ENCODE measurements around the gene ADH6.
"Not testable (repeated sequence)": the region's sequence is repeated elsewhere in the genome, so short reads cannot be mapped to it uniquely, and the experiment has no call there.

ADH6 gene

DNA sequence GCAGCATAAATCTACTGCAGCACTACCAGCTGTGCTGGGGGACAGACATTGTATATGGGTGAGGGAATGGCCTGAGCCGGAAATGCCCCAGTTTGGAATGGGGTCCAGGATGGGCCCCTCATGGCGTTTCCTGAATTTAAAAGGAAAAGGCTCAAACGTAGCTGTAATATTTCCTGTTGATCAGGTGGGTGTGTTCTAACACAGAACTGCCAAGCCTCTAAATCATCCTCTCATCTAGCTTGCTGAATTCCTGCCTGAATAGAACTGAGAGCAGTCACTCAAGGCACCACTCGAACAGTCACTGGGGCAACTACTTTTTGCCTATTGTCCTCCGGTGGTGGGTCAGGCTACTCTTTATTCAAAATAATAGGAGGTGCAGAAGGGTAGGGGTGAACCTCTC is 28.7 kb downstream of the ADH6 start:
- no peak for DNase-seq

DNA sequence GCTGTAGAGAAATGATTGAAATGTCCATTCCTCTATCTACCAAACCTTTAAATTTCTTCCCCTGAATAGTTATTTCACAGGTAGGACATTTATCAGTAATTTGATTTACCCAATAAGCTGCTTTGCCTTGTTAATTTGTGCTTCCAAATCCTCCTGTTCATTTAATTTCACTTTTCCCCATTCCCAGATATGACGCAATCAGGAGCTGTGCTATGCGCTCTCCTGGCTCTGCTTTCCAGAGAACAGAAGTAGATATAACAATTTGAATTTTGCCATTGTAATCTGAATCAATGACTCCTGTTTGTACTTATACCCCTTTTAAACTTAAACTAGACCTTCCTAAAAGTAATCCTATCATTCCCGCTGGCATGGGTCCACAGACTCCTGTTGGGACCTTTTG is 29.1 kb downstream of the ADH6 start:
- not testable (repeated sequence) for DNase-seq

DNA sequence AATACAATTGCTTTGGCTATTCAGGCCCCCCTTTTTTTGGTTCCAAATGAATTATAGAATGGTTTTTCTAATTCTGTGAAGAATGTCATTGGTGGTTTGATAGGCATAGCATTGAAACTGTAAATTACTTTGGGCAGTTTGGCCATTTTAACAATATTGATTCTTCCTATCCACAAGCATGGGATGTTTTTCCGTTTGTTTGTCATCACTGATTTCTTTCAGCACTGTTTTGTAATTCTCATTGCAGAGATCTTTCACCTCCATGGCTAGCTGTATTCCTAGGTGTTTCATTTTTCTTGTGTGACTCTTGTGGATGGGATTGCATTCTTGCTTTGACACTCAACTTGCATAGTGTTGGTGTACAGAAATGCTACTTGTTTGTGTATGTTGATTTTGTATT is 33.0 kb downstream of the ADH6 start:
- DNase-seq = no peak

DNA sequence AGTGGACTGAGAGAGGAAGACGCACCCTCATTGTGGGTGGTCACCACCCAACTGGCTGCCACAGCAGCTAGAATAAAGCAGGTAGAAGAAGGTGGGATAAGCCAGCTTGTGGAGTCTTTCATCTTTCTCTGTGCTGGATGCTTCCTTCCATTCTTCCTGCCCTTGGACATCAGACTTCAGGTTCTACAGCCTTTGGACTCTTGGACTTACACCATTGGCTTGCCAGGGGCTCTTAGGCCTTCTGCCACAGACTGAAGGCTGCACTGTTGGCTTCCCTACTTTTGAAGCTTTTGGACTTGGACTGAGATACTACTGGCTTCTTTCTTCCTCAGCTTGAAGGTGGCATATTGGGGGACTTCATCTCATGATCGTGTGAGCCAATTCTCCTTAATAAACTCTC is 33.5 kb downstream of the ADH6 start:
- DNase-seq = no peak

DNA sequence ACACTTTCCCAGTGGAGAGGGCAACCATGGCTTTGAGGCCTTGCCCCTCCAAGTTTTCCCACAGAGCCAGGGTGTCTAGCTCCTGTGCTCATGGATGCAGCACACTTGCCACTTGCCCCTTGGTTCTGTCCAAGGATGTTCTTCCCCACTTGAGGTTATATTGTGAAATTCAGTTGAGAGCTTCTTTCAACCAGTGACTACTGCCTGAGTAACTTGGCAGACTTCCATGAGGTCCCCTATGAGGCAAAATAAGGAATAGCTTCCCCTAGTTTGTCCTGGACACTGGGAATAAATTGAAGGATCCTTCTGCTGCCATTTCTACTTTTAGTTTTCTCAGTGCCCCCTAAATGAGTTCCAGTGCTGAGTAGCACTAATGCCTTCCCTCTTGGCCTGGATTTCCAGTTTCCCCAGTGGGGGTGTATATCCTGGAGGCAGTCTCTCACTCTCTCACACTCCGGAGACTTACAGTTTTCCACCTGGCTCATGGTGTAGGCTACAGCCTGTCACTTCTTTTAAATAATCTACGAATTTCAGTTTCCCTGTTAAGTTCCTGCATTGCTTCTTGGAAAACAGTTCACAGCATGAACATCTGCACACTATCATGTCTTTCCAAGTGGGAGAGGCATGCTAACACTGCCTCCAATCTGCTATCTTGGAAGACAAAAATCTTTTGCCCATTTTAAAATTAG is 38.5 kb downstream of the ADH6 start:
- DNase-seq = no peak

DNA sequence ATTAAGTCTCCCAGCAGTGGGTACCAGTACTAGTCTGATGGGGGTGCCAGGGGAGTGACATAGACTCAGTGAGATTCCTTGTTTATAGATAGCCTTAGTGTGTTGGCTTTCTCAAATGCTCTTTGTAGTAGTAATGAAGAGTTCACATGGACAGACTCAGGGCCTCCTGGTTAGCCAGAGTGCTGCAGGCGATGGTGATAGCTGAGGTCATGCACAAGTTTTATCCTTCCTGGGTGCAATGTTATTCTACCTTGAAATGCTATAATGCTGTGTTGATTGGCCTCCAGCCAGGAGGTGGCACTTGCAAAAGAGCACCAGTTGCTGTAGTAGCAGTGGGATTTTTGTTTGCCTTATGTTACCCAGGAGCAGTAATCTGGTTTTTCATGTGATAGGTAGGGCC is 39.4 kb downstream of the ADH6 start:
- DNase-seq = no peak

DNA sequence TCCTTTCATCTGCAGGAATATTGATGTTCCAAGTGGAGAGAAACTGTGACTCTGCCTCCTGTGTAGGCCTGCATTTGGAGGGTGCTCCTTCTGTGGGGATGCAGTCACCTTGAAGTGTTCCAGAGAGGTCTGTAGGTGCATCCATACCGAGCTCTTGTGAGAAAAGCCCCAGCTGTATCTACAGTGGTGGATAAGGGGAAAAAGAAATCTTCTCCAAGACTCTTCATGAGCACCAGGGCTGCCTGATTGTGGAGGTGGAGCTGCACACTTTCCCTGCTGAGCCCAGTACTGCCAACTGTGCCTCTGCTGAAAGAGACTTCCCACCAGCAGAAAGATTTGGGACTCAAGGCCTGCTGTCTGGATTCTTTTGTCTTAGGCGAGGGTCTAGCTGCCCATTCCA is 39.9 kb downstream of the ADH6 start:
- DNase-seq = no peak

DNA sequence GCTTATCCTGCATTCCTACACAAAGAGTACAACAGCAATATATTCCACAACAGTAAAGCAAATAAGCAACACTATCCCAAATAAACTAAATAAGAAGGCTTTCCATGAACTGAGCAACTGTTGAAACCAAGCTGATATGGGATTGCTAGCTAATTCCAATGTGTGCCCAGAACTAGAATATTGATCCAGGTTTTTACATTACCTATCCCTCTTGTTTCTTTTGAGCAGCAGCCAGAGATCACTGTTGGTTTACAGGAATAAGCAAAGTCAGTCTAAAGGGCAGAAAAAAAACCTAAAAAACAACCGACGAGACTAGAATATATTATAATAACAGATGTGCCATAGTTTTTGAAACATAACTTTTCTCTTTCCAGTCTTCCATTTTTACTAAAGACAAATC is 52.5 kb downstream of the ADH6 start:
- no peak for DNase-seq

DNA sequence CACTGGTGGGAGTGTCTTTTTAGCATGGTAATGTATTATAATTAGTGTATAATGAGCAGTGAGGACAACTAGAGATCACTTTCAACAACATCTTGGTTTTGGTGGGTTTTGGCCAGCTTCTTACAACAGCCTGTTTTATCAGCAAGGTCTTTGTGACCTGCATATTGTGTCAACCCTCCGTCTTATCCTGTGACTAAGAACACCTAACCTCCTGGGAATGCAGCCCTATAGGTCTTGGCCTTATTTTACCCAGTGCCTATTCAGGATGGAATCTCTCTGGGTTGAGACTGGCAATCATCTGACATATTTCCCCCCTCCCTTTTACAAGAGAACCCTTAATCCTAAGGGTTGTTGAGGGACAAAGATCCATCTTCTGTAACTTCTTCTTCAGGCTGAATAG is 53.1 kb downstream of the ADH6 start:
- no peak for DNase-seq

DNA sequence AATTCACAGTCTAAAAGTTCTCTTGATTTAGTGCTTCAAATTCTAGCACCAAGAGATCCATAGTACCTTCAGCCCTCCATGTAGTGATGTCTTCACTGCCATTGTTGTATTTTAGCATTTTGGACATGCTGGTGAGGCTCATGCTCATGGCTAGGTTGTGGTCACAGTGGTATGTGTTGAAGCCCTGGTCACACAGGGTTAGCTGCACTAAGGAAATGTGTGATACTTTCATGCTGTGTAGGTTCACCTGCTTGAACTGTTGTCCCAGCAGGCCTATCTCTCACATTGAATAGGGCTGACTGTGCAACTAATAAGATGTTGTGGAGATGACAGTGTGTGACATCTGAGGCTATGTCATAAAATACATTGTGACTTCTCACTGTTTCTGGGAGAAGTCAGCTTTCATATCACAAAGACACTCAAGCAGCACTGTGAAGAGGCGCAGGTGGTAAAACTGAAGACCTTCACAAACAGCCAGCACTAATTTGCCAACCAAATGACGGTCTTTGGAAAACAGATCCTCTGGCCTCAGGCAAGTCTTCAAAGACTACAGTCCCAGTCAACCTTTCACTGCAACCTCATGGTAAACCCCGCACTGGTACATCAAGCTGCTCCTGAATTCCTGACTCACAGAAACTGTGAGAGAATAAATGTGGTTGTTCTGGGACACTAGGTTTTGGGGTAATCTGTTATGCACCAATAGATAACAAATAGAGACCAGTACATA is 57.5 kb downstream of the ADH6 start:
- DNase-seq = no peak

DNA sequence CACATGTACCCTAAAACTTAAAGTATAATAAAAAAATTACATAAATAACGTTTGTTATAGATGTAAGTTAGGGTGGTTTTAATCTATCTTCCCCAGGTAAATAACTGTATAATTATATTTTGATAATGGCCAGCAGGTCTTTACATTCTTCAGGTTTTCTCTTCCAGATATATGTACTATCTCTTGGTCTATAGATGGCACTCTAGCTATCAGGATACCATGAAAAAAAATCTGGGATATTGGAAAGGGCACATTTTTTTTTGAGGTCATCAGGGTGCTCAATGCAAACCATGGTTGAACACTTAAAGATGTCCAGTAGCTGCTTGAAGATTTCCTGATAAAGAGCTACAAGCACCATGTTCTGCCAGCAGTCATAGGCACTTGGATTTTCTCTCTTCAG is 59.3 kb downstream of the ADH6 start:
- no peak for DNase-seq

DNA sequence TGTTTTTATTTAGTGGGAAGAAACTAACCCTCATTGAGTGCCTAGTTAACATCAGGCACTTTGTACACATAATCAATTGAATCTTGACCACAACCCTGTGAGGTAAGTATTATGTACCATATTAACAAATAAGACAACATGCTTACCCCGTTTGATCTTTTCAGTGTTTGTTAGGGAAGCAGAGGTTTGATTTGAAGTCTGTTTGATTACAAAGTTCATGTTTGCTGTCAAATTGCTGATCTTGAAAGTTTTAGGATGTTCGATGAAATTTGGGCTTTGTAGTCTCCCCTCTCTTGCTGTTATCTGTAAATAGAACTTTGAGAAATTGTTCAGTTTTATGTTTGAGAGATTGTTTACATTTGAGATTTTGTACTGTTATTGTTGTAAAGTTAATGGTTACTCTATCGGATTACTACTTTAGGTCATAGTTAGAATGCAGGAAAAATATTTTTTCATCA is 61.5 kb downstream of the ADH6 start:
- DNase-seq = no peak

DNA sequence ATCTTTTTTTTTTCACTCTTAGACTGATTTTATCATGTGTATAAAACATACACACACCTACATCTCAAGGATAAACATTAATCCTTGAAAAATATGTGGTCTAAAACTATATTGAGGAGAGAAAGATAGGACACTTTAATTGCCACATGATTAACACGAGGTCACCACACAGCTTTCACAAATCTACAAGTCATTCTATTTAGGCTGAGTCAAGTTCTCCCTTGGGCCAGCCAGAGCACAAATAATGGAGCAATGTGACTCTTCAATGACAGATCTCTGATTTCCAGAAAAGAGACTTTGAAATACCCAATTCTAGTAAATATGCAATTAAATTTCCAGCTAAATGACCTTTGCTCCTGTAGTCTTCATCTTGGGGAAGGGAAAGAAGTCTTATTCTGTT is 62.1 kb downstream of the ADH6 start:
- DNase-seq = no peak

DNA sequence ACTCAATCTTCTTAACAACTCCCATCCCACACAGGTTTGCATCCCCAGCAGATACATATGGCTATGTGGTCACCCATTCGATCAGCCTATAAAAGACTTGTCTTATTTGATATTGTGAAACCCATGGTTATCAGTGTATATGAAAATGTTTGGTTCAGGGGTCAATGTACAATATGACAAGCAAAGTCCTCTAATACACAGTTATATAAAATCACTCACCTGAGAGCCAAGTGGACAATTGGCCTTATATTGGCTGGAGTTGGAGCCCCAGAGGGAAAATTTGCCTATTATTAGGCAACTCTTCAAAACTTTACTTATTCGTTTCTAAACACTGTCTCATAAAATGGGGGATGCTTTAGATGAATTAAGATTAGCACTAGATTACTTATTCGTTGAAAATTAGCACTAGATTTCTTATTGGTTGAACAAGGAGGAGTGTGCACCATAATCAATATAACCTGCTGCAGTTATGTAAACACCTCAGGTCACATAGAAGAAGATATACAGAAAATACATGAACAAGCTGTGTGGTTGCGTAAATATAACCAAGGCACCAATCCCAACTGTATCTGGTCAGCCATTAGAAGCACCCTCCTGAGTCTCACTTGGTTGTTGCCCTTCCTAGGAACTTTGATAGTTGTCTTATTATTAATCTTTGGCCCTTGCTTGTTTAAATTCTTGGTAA is 64.2 kb downstream of the ADH6 start:
- DNase-seq = no peak

All from hypothalamus (tissue), 51 donors.